Transverse colon (tissue), 4 donors: ENCODE results near the gene BID.

Source experiments
- CTCF ChIP-seq, 5 experiments: fragments of 200-600 bp in 3 of 5; fragments of 450-650 bp in 2 of 5; sonication (generic) in 3 of 5; IDR thresholded peaks; 1 replicate in 2 of 5; 2 replicates in 3 of 5; pipeline ENCODE4 v1.5.1; 2016 to 2017; ENCODE audit warnings: antibody characterized with exemption in 5 of 5, inconsistent platforms in 3 of 5, mild to moderate bottlenecking in 2 of 5, moderate library complexity in 1 of 5
- EP300 ChIP-seq: sonication (generic); formaldehyde crosslinking; IDR thresholded peaks from one replicate; pipeline ENCODE4 v1.6.1; 2017; ENCODE audit warnings: antibody characterized with exemption, low read depth
- POLR2A ChIP-seq: fragments of 450-650 bp; IDR thresholded peaks from one replicate; pipeline ENCODE4 v1.6.1; 2016; ENCODE audit warnings: antibody characterized with exemption, mild to moderate bottlenecking, moderate library complexity
- POLR2AphosphoS5 ChIP-seq, 3 donors: sonication (generic); formaldehyde crosslinking; IDR thresholded peaks; one replicate each; pipeline ENCODE4 v1.6.1; 2016; ENCODE audit warnings: antibody characterized with exemption in 3 of 3

DNA sequence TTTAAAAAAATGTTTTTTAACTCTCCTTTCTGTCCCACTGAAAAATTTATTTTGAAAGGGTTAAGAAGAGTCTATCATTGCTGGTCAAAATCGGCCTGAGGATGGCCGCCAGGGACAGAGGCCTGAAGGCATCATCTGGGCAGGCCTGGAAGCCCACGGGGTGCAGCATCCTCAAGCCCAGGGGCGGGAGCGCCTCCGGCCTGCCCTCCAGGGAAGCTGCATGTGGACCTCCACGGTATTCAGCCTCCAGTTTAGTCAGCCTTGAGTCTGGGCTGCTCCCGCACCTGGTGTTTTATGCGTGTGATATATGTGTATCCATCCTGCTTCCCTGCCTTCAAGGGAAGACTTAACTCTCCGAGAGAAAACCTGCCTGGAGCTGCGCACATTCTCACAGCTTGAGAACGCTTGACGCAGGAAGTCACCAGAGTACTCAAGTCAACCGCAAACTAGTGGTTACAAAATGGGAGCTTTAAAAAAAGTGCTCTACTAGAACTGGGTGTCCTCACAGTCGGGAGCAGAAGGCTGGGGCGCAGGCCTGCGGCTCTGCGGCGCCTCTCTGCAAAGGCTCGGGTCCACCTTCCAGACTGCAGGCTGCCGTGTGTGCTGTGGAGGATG lies 13.6 kb upstream of the BID start:
- TF ChIP-seq CTCF (IDR thresholded peaks at IDR 0.05) (no peak), POLR2A (no peak), POLR2AphosphoS5 (IDR thresholded peaks at IDR 0.05) (no peak), EP300 (no peak)
